Posterior cingulate gyrus (tissue), 11 donors: ENCODE data around the gene AASDH.

Experiments
- DNase-seq, 10 donors: peaks; one replicate each; pipeline versions ENCODE4 v3.0.0 to v3.0.0-alpha.2; 2020 to 2021; ENCODE audit warnings: mixed read lengths in 3 of 10
- intact Hi-C: fragments of 100-400 bp; cut with DNase I; formaldehyde crosslinking; loops from one replicate; pipeline ENCODE4 v1.15.1; 2023

The AASDH gene

DNA sequence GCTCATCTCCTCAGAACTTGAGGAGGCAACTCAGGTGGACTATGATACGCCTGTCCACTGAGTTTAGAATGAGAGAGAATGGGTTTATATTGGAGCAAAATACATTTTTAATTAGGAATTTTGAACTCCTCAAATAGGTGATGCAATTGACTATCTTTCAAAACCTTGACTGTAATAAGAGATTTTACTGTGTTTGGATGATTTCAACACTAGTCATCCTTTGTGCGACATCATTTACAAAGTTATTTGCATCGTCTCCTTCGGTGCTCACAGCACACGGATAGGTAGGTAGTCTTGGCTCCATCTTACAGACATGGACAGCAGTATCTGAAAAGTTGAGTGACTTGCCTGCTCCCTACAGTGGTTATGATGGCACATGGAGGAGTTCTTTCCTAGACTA lies 67.0 kb downstream of the AASDH start:
- intact Hi-C loops = no loop called here
- DNase-seq = no peak

DNA sequence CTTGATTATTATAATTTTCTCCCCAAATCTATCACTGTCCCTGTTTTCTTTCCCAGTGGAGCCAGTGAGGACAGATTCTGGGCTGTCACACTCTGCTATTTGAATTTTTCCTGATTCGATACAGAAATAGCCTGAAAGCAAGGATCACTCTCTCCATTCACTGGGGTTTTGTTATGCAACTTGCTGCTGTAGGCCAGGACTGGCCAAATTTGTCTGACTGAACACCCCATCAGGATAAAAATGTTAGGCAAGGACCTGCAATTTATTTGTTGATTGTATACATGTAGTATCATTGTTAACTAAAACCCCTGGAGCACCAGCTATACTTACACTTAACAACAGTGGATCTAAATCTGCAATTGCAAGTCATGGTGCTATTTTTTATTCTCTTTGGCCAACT lies 68.7 kb downstream of the AASDH start:
- no peak for DNase-seq
- intact Hi-C loops = no loop called here

DNA sequence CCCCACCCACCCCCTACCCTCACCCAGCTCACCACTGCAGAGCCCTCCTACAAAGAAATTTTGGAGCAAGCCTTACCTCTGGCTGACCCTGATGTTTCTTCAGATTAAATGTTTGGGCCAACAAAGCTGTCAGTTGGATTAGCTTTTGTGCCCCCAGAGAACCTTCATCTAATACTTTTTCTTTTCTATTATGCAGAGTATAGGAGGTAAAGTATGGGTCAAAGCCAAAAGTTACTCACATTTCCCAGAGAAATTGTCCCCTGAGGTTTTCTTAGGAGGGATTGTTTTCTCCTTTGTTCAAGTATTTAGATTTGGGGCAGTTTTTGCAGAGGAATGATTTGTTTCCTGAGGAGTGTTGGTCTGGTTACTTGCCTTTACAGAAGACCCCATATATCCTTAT lies 69.5 kb downstream of the AASDH start:
- DNase-seq = no peak
- intact Hi-C loops = no loop called here

DNA sequence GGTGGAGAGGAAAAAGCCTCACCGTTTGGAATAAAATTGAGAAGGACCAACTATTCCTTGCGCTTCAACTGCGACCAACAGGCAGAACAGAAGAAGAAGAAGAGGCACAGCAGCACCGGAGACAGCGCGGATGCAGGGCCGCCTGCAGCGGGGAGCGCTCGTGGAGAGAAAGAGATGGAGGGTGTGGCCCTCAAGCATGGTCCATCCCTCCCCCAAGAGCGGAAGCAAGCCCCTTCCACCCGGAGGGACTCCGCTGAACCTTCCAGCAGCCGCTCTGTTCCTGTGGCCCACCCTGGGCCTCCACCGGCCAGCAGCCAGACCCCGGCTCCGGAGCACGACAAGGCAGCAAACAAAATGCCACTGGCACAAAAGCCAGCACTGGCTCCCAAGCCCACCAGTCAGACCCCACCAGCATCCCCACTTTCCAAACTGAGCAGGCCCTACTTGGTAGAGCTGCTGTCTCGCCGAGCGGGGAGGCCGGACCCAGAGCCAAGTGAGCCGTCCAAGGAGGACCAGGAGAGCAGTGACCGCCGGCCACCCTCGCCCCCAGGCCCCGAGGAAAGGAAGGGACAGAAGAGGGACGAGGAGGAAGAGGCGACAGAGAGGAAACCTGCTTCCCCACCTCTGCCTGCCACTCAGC lies 71.2 kb downstream of the AASDH start:
- peak in 2 of 10 donors; percentile 51 to 81 for DNase-seq
- intact Hi-C loops = no loop called here

DNA sequence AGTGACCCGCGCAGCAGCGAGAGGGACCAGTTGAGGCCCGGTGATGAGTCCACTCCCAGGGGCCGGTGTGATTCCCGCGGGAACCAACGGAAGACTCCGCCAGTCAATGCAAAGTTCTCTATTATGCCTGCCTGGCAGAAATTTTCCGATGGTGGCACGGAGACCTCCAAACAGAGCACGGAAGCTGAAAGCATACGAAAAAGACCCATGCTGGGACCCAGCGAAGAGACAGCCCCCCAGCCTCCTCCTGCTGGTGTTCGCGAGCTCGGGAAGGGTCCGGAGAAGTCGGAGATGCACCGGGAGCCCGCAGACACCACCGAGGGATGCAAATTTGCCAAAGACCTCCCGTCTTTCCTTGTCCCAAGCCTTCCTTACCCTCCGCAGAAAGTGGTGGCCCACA lies 71.7 kb downstream of the AASDH start:
- DNase-seq = peak in 1 of 10 donors; percentile 76
- intact Hi-C loops = no loop called here

DNA sequence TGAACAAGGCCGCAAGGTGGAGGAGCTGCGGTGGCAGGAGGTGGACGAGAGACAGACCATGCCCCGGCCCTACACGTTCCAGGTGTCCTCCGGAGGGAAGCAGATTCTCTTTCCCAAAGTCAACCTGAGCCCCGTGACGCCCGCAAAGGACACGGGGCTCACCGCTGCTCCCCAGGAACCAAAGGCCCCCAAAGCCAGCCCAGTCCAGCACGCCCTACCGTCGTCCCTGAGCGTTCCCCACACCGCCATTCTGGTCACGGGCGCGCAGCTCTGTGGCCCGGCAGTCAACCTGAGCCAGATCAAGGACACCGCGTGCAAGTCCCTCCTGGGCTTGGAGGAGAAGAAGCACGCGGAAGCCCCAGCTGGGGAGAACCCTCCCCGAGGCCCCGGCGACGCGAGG lies 72.2 kb downstream of the AASDH start:
- peak in 1 of 10 donors; percentile 70 for DNase-seq
- intact Hi-C loops = no loop called here

DNA sequence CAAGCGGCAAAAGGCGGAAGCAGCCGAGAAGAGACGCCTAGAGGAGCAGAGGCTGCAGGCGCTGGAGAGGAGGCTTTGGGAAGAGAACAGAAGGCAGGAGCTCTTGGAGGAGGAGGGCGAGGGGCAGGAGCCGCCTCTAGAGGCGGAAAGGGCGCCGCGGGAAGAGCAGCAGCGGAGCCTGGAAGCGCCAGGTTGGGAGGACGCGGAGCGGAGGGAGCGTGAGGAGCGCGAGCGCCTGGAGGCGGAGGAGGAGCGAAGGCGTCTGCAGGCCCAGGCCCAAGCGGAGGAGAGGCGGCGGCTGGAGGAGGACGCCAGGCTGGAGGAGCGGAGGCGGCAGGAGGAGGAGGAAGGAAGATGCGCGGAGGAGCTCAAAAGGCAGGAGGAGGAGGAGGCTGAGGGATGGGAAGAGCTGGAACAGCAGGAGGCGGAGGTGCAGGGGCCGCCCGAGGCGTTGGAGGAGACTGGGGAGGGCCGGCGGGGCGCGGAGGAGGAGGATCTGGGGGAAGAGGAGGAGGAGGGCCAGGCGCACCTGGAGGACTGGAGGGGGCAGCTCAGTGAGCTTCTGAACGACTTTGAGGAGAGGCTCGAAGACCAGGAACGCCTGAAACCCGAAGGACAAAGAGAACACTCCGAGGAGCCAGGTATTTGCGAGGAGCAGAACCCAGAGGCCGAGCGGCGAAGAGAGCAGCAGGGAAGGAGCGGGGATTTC lies 72.9 kb downstream of the AASDH start:
- intact Hi-C loops = no loop called here

DNA sequence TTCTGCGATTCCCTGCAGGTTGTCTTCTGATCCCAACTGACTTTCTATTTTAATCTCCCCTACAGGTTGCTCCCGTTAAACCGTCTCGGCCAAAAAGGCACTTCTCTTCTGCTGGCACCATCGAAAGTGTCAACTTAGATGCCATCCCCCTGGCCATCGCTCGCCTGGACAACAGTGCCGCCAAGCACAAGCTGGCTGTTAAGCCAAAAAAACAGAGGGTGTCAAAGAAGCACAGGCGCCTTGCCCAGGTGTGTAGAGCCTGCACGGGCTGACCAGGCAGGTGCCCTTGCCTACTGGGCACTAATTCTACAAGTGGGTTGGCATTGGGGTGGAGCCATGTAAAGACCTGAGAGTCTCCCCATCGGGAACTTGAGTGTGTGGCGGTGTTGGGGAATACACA lies 74.2 kb downstream of the AASDH start:
- intact Hi-C loops = no loop called here
- no peak for DNase-seq

More for the DNA sequence above, 72.9 kb downstream of the AASDH start:
- DNase-seq = peak in 1 of 10 donors; percentile 67

DNA sequence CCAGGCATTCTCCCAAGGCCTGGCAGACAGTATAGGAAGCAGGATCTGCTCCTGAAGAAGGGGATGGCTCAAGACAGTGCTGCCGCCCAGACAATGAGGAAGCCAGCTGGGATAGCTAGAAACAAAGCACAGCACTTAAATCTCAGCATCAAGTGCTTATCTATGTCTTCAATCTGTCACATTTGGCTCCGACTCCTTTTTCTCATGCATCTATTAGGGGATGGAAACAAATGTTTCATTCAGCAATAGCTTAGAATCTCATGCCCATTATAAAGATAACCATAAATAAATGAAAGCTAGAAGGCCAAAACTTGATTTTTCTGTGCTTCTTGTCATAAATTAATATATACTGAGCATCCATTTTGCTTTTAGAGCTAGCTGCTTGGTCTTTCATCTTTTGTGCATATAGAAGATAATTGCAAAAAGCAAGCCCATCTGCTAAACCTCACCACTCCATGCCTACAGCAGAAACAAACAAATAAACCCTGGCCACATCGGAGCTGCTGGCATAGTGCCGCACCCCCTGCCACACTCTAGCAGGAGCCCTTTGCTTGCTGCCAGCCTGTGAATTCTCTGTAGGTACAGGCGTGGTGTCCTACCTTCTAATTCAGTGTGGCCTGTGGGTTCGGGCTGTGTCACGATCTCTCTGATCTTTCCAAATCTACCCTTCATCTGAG lies 75.9 kb downstream of the AASDH start:
- intact Hi-C loops = no loop called here
- DNase-seq = no peak

DNA sequence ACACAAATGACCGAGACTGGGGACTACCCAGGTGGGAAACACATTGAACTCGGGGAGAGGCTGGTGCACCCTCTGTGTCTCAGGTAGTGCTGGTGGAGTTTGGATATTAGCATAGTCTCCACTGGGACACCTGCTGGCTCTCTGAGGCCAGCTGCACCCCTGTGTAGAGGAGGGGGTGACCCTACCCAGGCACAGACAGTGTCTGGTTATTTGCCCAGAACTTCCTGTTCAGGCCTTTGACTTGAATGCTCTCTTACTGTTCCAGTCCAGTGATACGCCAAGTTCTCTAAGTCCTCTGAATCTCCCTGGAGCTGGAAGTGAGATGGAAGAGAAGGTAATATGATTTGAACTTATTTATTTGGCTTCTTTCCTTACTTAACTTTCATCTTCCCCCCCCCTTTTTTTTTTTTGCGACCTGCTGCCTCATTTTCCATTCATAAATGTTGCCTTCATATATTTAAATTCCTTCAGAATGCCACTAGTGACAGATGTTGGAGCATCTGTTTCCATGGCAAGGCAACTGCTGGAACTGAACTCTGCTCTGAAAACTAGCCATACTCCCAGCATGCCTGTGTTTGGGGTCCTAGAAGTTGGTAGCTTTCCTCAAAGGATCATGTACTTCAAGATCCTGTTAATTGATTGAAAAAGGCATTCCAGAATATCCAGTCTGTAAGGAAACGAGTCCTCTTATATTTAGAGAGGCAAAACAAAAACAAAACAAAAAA lies 76.7 kb downstream of the AASDH start:
- intact Hi-C loops = no loop called here
- no peak for DNase-seq

DNA sequence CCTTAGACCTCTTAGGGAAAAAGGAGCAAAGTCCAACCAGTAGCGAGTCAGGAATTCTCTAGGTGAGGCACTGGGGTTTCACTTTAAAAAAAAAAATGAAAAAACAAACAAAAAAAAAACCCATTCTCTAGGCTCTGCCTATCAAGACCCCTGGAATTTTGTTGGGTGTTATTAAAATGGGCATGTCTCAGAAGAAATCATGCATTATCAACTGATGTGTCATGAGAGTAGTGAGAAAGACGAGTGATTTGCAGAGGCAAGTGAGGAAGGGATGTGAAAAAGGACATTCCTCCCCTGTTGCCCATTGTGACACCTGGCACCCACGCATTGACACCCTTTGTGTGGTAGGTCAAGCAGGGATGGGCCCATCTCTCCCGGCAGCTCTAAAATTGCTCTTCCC lies 78.9 kb downstream of the AASDH start:
- no peak for DNase-seq
- intact Hi-C loops = no loop called here

DNA sequence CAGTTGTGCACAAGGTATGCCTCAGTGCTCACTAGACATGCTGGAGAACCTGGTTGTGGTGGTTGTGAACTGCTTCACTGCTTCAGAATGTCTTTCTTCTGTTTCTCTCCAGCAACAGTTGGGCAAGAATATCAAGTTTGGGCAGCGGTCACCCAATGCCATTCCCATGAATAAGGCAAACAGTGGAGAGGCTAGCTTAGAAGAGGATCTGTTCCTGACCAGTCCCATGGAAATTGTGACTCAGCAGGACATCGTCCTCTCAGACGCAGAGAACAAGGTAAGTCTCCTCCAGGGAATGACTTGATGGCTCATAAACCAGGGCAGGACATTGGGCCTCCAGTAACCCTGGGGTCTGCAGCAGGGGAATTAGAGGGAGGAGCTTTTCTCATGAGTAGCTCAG lies 79.9 kb downstream of the AASDH start:
- intact Hi-C loops = no loop called here
- no peak for DNase-seq

DNA sequence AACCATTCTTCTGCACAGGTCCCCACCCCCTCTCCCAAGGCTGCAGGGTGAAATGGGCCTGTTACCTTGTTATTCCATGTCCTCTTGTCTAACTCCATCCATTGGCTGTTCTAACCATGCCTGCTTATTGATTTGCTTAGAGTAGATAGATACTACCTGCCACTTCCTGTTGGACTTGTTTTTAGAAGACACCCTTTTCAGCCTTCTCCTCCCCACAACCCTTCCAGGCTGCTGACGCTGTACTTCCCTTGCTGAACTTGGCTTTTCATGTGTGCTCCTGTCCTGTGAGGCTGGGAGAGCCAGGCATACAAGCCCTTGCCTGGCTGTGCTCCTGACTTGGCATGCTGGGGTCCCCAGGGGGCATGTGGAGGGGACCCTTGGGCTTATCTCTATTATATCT lies 81.9 kb downstream of the AASDH start:
- no peak for DNase-seq
- intact Hi-C loops = no loop called here

DNA sequence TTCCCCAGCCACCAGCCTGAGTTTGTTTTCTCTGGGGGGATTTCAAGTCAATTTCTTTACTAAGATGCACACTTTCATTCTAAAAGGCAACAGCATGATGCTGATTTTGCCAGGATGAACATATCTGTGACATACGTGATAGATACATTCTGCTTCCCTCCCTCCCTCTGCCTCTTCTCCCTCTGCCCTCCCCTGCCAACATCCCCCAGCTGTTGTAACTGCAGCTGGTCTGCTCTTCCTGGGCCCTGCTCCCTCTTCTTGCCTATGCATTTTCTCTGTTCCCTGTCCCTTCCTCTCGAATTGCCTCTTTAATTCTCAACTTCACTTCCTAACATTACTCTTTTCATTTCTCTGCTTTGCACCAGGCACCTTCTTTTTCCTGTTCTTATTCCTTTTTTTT lies 83.4 kb downstream of the AASDH start:
- no peak for DNase-seq
- intact Hi-C loops = no loop called here

DNA sequence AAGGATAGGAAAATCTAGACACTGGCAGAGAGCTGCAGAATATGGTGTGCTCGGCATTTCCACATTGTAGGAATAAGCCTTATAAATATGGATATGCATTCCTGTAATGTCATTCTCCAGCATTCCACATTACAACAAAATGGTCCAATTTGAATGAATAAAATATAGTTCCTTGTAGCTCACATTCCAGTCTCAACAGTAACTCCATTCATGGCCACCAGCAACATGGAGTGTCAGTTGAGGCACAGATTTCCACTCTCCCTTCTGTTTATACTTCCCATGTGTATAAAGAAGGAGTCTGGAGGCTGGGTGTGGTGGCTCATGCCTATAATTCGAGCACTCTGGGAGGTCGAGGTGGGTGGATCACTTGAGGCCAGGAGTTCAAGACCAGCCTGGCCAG lies 84.5 kb downstream of the AASDH start:
- DNase-seq = no peak
- intact Hi-C loops = no loop called here

DNA sequence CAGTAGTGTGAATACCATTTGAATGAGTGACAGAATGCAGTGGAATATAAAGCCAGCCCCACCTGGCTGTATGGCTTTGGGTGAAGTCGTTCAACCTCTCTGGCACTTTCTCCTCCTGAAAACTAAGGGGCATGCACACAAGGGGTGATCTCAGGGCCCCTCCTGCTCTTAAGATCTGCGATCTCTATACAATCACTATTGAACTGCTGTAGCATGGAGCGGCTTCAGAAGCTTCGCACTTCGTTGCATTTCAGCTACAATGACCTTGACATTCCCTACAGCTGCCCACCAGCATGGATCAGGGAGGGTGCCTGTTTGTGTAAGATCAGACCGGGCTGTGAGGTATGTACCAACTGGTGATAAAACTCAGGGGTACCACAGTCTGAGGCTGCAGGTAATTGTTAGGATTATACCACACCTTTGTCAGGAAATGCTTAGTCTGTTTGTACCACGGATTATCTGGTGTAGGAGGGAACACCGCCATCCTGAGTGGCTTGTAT lies 85.2 kb downstream of the AASDH start:
- no peak for DNase-seq
- intact Hi-C loops = loop anchor here (1.0 kb wide), 1 partner anchor 354 kb away; the partner anchor contains the start of gene CEP135

DNA sequence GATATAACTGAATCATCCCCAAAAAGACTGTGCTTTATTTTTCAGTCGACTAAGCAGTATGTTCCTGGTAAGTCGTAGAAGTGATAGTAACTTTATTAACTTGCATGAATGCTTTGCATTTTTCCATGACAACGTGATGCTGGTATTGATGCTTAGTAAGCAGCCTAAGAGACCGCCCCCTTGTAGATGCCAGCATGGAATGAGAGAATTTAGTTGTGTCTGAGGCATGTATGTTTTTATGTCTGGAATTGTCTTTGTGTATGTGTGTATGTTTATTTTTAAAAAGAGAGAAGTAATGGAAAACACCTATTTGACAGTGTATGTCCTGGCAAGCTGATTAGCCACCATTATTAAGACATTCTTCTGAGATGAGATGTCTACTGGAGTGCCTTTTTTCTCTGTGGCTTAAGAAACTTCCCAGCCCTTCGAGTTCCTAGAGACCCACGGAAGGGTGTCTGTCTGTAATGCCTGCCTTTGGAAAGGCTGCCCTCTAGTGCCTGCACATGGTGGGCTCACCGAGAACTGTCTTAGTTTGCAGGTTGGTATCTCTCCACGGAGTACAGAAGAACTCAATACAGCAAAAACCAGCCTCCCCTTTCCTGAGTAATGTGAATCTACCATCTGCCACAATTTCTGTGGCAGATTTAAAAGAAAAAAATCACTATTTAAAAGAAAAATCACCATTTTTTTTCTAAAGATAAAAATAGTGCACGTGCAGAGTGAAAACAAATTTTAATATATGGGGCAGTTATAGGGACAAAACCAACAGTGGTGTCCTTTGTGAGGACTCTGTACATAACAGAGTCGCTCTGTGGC lies 85.9 kb downstream of the AASDH start:
- intact Hi-C loops = loop anchor here (1.0 kb wide), 1 partner anchor 353 kb away; the partner anchor contains the start of gene CEP135
- DNase-seq = peak; percentile 50 to 96 (median 76)

DNA sequence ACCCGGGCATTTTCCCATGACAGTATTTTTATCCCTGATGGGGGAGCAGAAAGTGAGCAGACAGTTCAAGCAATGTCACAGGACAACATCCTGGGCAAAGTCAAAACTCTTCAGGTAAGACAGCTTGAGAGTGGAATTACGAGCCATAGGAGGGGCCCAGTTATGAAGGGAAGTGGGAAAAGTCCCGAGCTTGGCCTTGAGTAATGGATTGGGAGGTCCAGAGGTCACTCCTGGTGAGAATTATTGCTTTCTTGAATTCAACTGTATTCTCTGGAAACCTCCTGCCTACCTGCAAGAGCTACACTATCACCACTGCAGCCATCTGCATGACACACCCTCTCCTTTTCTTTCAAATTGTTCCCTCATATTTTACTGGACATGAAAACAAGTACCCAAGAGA lies 89.1 kb downstream of the AASDH start:
- DNase-seq = no peak
- intact Hi-C loops = loop anchor here (10.0 kb wide), 1 partner anchor 63 kb away; no protein-coding TSS in a partner anchor

DNA sequence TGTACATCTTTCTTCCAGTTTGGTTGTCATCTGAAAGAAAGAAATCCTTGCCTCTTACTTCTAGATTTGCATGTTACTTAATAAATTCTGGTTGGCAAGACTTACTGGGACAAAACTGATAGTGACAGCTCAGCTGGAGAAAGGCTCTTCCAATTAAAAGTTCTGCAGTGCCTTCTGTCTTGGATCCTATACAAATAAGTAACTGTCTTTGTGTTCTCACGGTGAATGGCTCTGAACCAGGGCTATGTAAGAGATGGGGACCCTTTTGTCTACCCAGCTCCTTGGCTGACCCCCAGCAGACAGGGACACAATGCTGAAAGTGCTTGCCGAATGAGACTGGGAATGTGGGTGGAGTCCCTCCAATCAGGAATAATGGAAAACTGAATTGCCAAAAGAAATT lies 89.5 kb downstream of the AASDH start:
- intact Hi-C loops = loop anchor here (10.0 kb wide), 1 partner anchor 63 kb away; no protein-coding TSS in a partner anchor
- DNase-seq = no peak

DNA sequence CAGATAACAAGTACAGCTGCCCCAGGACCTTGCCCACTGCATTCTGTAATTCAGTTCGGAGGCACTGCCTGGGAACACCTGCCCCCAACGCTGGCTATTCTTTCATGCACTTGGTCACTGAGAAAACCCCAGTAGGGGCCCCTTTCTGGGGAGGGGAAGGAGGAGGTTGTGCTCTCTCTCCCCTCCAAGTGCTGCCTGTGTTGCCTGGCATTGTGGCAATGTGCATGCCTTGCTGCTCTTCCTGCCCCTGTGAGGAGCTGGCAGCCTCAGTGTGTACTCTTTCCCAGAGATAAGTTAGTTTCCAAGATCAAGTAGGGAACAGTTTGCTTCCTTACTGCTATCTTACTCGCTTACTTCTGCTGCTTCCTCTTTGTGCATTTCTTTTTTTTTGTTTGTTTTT lies 90.8 kb downstream of the AASDH start:
- no peak for DNase-seq
- intact Hi-C loops = loop anchor here (10.0 kb wide), 1 partner anchor 62 kb away; no protein-coding TSS in a partner anchor
